GM12878 (cell line): ENCODE data around the gene SSH2.

Experiments
- CTCF ChIP-seq, 3 experiments: IDR thresholded peaks in 2 of 3; conservative IDR thresholded peaks in 1 of 3; 2 replicates each; pipeline ENCODE4 v1.5.1; 2011; ENCODE audit warnings: low read depth in 3 of 3, low read length in 3 of 3, mild to moderate bottlenecking in 3 of 3, control low read depth in 2 of 3, moderate library complexity in 2 of 3, inconsistent platforms in 1 of 3, mixed read lengths in 1 of 3; ENCODE audit not compliant: control insufficient read depth in 2 of 3, insufficient read depth in 1 of 3; ENCODE audit errors: extremely low read depth in 1 of 3
- JUND ChIP-seq: IDR thresholded peaks from 2 replicates; pipeline ENCODE4 v1.6.1; 2012; ENCODE audit warnings: low read depth, mild to moderate bottlenecking, low read length, improper control_type of control experiment, moderate library complexity
- TF ChIP-seq, protein P1 (sequence below): IDR thresholded peaks from 2 replicates; pipeline ENCODE4 v1.6.1; 2012; ENCODE audit warnings: mild to moderate bottlenecking, low read depth, low read length

GRCh38 chr17:29640413-29640812, 289.6 kb downstream of the SSH2 start:
- TF ChIP-seq, protein P1, sequence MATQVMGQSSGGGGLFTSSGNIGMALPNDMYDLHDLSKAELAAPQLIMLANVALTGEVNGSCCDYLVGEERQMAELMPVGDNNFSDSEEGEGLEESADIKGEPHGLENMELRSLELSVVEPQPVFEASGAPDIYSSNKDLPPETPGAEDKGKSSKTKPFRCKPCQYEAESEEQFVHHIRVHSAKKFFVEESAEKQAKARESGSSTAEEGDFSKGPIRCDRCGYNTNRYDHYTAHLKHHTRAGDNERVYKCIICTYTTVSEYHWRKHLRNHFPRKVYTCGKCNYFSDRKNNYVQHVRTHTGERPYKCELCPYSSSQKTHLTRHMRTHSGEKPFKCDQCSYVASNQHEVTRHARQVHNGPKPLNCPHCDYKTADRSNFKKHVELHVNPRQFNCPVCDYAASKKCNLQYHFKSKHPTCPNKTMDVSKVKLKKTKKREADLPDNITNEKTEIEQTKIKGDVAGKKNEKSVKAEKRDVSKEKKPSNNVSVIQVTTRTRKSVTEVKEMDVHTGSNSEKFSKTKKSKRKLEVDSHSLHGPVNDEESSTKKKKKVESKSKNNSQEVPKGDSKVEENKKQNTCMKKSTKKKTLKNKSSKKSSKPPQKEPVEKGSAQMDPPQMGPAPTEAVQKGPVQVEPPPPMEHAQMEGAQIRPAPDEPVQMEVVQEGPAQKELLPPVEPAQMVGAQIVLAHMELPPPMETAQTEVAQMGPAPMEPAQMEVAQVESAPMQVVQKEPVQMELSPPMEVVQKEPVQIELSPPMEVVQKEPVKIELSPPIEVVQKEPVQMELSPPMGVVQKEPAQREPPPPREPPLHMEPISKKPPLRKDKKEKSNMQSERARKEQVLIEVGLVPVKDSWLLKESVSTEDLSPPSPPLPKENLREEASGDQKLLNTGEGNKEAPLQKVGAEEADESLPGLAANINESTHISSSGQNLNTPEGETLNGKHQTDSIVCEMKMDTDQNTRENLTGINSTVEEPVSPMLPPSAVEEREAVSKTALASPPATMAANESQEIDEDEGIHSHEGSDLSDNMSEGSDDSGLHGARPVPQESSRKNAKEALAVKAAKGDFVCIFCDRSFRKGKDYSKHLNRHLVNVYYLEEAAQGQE, result no peak
- no peak for TF ChIP-seq CTCF (IDR thresholded peaks at IDR 0.05 in 2 of 3, conservative IDR thresholded peaks at IDR 0.05 in 1 of 3; ENCODE audit: control insufficient read depth in 2 of 3, extremely low read depth in 1 of 3, insufficient read depth in 1 of 3, low read depth in 3 of 3, low read length in 3 of 3)
- TF ChIP-seq JUND, result no peak
